LHCN-M2 (cell line): ENCODE measurements around the gene APBA1. TPM values are rescaled to one million over a fixed set of nuclear protein-coding genes. Genes with fewer than 3 reads are reported as not detected.
A peak's percentile ranks its signal among the peaks of the same experiment; 100 is the strongest.
"Not testable (repeated sequence)": the region's sequence is repeated elsewhere in the genome, so short reads cannot be mapped to it uniquely, and the experiment has no call there.

Experiments
- DNase-seq: peaks from one replicate; pipeline ENCODE4 v3.0.0-alpha.2; 2012; ENCODE audit warnings: low read depth
- total RNA-seq: library from RNA; depleted of rRNA; stranded (reverse); fragments of >200 nt; gene quantifications from 2 replicates; pipeline ENCODE4 v1.2.3, GENCODE V29; 2014

The APBA1 gene
- total RNA-seq, 1 experiment from 2014 or later = 3.1 TPM

DNA sequence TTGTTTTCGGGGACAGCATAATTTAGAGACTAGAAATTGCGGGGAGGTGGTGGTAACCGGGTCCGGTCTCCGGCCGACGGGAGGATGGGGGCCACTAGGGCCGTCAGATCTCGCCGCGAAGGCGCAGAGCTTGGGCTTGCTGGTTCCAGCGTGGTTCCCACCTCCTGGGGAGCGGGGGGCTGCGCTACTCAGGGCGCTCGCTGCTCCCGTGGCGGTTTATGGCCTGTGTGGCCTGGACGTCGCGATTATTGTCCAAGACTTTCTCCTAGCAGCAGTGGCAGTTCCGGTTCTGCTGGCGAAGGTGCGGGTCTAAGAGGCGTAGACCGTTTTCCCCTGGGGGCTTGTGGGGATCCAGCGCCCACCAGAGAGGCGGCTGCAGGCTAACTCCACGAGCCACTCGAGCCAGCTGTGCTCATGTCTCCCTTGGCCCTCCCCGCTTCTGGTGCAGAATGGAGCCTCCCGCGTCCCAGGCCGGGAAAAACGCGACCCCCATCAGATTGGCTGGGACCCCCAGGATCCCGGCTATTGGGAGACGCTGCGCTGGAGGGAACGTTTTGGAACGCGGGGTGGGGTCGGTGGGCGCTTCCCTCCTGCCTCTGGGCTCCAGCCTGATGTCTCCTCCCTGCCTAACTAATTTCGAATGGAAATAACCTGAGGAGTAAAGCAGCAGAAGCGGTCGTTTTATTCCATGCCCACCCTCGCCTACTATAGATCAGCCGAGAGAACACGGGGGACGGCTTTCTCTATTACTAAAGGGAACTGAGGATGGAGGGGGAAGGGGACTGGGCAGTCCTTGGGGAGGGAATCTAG is 260.0 kb downstream of the APBA1 start:
- no peak for DNase-seq

DNA sequence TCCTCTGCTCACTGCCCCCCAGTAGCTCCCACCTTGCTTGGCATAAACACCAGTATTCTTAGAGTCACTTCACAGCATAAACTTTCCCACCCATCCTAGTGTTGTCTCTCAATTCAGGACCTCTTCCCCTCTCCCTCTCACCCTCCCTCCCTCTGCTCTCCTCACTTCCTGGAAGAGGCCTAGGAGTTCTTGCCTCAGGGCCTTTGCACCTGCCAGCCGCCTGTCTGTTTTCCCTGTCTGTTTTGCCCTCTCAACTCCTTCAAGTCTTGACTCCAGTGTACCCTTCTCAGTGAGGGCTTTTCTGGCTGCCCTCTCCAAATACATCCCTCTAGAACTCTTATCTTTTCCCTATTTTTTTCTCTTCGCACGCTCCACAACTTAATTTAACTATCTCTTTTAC is 260.9 kb downstream of the APBA1 start:
- no peak for DNase-seq

DNA sequence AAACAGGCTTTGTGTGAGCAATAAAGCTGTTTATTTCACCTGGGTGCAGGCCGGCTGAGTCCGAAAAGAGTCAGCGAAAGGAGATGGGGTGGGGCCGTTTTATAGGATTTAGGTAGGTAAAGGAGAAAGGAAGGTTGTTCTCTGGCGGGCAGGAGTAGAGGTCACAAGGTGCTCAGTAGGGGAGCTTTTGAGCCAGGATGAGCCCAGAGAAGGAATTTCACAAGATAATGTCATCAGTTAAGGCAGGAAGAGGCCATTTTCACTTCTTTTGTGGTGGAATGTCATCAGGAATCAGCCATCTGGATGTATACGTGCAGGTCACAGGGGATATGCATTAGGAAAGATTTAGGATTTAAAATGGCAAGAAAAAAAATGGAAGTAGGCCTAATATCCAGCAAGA is 262.2 kb downstream of the APBA1 start:
- DNase-seq = not testable (repeated sequence)

DNA sequence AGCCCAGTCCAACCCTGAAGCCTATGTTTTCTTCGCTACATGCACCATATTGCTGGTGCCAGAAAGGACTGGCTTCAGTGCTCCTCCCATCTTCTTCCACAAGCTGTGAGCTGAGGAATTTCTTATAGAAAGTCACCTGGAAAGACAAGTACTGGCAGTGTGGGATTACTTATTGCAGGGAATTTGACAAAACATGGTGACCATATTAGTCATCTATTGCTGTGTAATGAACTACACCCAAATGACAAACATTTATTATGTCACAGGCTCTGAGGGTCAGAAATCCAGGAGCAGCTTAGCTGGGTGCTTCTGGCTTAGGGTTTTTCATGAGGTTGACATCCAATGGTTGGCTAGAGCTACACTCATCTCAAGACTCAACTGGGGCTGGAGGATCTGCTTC is 271.7 kb downstream of the APBA1 start:
- no peak for DNase-seq

DNA sequence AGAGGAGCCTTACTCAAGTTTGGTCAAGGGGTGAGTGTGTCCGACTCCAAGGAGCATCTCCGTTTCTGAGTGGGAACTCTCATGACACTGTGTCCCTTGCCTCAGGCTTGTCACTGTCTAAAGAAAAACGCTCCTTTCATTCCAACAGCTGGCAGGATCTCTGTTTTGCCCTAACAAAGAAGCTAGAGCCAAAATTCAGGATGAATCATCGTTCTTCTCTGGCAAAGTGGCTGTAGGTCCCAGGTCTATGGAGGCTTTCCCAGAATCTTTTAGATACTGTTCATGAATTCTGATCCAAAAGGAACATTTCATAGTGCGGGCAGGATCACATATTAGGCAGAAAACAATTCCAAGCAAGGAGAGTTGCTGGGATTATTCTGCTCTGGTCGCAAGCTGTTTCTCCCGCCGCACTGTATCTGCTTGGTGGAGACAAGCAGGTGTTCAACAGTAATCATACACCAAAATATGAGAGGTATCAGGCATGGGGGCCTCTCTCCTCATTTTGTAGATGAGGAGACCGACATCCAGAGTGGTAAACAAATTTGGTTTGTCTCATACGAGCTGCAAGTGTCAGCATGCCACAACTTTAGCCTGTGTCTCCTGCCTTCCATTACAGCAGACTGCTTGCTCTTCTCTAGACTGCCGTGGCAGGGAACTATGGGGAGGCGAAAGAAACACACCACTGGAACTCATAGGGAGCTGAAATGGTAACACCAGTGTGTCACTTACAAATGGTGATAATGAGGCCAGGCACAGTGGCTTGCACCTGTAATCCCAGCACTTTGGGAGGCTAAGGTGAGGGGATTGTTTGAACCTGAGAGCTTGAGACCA is 274.6 kb downstream of the APBA1 start:
- DNase-seq = peak; percentile 37

DNA sequence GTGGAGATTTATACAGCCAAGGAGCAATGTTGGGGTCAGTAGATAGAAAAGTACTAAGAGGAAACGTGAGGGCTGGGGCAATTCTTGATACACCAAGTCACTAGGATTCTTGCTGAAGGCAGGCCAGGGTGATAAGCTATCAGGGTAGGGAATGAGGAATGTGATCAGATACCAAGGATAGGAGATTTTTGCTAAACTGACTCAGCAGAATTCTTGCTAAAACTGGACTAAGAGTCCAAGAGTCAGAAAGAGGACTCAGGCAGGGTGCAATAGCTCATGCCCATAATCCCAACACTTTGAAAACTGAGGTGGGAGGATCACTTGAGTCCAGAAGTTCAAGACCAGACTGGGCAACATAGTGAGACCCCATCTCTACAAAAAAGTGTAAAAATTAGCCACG is 275.4 kb downstream of the APBA1 start:
- DNase-seq = no peak

DNA sequence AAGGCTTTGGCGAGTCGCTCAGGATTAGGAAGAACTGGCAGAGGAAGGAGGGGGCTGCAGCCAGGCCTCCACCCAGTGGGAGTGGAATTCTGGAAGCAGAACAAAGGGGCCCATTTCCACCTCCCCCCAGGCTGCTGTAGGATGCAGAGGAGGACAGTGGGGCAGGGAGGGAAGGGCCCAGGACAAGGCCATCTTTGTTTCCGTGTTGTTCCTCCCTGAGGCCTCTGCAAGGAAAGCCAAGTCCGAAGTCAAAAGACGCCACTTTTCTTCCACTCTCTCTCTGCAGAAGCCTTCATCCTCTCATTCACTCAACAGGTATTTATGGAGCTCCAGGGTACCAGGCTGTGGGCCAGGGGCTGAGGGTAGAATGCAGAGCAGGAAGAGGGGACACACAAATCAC is 276.5 kb downstream of the APBA1 start:
- no peak for DNase-seq

DNA sequence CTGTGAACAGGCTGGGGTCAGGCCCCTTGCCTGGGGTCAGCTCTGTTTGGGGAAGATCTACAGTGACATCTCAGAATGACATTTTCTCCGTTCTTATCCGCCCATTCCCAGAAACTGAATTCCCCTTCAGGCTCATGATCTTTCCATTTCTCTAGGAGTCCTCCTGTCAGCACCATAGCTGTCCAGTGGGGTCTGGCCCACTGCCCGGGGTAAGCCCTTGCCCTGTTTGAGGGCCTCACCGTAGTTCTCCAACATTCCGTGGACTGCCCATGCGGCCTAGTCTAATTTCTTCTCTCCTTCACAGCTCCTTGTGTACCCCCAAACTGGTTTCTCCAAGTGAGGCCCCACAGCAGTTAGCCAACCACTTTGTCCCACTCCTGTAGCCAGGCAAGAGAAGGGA is 278.7 kb downstream of the APBA1 start:
- DNase-seq = no peak

DNA sequence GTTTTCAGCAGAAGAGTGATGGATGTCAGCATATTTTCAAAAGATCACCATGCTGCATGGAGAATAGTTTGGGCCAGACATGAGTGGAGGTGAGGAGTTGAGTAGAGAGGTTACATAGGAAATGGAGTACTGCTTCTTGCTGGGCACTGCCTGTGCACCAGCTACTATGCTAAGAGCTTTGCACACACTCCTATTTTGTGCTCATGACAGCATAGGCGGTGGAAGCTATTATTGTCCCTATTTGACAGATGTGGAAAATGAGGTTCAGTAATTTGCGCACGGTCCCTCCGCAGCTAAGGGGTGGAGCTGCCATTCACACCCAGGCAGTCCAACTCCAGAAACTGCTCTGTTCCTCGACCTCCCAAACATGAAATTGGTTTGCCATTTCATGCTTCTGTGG is 279.3 kb downstream of the APBA1 start:
- DNase-seq = no peak

DNA sequence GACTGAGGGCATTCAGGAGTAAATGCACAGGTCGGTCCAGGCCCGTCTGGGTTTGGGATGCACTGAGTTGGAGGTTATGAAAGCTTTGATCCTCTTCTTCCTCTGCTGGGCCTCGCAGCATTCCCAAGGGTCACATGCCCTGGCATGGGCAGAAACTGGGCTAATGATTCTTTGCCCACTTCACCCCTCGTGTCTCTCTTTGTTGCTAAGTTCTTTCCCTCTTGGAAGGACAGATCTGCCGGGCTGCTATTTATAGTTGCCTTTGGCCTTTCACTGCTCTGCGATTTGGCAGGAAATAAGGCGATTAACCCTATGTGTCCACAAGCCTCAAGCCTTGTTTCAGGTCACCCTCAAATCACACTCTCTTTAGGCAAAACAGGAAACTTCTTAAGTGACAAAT is 280.2 kb downstream of the APBA1 start:
- DNase-seq = no peak

DNA sequence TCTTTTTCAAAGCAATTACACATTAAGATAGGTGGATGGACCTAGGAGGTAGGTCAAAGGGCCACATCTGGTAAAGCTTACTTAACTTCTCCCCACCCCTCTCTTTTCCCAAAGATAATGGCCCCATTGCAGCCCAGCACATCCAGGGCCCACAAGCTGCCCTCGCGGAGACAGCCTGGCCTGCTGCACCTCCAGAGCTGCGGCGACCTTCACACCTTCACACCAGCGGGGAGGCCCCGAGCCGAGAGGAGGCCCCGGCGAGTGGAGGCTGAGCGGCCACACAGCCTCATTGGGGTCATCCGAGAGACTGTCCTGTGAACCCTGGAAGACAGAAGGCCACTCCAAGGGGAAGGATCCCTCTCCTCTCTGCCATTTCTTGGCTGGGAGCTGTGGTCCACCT is 280.7 kb downstream of the APBA1 start:
- DNase-seq = no peak

DNA sequence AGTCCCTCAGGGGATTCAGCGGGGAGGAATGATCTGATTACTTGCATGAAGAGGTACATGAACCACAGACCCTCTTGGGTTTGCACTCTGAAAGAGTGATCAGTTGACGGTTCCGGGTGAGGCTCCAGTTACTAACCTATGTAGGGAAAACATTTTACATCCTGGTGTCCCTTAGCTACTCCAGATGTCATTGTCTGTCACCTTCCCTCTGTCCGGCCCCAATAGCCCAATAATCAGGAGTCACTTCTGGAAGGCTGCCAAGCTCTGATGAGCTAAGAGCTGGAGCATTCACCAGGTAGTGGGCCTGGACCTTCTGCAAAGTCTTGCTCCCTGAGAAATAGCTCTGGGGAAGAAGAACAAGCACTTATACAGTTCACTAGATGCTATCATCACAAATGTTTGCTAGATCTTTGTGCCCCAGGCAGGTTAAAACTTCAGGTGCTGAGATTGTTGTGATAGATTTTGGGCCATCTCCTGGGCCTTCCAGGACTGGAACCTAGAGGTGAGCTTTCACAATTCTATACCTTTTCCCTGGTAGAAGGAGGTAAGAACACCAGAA is 282.7 kb downstream of the APBA1 start:
- no peak for DNase-seq

DNA sequence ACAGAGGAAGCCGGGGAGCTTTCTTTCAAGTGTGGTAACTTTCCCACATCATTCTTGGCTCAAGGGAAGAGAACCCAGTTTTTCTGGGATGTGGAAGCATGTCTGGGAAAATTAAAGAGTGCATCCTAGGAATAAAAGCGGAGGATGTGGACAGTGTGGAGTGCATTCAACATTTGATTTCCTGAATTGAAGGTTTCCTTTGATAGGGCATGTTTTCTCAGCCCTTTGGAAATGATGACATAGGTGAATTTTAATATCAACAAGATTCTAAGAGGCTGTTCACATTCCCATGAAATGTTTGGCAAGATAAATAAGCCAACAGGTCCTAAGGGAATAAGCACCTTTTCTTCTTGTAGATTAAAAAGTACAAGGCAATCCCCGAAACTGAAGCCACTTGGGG is 283.6 kb downstream of the APBA1 start:
- no peak for DNase-seq

DNA sequence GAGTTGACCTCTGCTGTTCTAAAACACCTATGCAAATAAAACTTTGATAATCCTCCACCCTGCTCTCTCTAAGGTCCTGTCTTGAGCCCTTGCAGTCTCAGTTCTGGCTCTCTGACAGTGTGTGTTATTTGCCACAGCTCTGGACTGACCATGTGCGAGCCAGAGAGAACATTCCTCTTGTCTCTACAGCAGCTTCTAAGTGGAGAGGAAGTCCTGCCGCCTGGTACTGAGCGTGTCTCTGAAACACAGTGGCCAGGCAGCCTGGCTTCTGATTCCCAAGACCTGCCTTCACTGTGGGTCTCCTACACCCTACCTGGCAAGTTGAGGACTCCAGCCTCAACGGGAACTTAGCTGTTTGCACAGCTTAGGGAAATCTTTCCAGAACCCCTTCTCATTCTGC is 285.5 kb downstream of the APBA1 start:
- DNase-seq = no peak

DNA sequence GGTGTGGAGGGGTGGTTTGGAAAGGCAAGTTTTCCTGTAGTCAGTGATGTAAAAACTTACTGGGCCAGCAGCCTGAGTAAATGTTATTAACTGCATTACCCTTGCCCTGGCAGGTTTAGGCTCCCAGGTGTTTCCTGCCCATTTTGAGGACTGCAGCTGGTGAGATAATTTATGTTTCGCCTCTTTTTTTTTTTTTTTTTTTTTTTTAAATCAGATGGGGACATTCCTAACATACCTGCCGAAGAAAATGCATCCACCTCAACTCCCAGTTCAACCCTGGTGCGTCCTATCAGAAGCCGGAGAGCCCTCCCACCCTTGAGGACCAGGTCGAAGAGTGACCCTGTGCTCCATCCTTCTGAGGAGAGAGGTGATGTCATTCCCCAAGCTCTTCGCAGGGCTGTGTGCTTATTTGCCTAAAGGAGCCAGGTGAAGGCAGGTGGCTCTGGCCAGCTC is 286.6 kb downstream of the APBA1 start:
- DNase-seq = no peak

DNA sequence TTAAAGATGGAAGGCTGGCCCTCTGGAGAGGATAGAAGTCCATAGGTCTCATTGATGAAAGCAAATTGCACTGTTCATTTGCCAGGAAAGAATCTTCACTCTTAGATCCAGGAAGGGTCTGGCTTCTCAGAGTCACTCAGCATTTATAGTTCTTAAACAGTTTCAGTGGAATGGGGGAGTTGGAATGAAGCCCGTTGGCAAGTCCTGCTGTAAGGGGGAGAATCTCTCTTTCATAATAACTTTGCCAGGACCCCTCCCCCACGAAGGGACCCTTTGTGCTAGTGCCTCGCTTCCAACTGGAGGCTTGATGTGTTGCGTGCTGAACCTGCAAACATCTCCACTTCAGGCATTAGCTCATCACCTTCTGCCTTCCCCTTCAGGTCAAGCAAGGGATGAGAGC is 290.0 kb downstream of the APBA1 start:
- no peak for DNase-seq

DNA sequence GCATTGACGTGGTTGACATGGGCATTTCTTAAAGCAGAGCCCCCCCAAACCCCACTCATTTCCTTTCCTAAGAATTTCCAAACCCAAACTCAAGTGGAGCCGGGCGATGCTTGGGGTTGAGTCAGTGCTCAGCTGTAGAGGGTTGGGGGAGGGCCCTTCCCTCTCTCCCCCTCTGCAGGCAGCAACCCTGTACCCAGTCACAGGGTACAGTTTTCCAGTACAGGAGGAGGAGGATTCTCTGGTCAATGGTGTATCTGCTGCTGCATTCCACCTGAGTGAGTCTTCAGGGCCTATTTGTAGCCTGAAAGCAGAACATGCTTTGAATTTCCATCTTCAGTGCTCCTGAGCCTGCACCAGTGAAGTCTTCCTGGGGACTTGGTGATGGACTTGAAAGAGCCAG is 291.4 kb downstream of the APBA1 start:
- DNase-seq = peak; percentile 66

DNA sequence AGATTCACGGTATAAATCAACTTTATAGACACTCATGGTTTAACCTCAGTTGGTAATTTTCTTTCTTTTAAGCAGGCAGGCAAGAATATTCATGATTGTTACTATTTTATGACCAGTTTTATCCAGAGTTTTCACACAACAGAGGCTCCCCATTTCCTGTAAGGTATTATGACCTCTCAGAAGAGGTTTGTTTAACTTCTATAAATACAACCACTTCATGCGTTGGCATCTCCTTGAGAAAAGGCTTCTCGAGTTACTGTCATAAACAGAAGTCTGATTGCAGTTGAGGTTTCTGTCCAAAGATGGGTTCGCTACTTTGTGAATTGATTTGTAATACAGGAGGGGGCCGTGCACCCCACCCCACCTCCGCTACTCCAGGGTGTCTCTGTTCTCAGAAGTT is 291.9 kb downstream of the APBA1 start:
- peak; percentile 22 for DNase-seq

DNA sequence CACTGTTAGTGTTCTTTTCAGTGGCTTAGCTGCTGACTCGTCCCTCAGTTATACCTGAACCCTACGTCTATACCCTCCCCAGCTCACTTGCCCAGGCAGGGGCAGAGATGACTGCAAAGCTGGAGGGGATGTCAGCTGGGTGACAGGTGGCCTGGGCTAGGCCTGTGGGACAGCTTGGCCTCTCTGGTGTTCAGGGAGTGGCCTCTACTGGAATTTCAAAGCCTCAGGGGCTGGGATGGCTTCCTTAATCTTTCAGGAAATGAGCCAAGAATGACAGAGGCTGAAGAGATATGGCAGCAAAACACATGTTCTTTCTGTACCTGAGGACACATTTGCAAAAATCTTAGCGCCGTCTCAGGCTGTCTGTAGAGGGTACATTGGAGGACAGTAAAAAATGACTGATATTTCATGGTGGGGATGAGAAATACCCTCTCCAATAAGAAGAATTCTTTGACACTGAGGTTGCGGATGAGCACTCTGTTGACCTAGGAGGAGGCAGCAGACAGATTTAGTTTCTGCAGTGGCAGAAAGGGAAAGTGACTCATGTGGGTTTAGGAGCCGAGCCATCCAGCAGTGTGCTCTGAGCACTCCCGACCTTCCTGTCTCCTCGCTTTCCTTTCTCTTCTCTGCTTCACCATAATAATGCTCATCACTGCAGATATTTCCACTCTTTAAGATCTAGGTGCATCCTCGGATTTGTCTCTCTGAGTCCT is 292.7 kb downstream of the APBA1 start:
- DNase-seq = peak; percentile 80

DNA sequence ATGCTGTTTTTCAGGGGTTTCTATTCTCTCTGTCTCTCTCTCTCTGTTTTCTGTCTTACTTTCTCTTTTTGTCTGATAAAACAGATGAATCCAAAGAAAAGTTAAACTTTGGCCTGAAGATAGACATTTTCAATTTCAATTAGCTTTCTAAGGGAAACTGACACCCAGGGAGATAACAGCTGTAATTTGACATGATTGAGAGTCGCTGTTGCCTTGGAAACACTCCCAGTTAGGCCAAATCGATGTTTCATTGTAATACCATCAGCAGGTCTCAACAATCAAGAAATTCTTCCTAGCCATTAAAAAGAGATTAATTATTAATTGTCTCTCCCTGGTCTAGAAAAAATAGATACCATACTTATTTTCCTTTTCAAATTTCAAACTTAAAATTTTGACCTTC is 294.2 kb downstream of the APBA1 start:
- no peak for DNase-seq
